Superior temporal gyrus (tissue), 1 donor: Measurements from ENCODE around the gene INPP5A.
A peak's percentile ranks its signal among the peaks of the same experiment; 100 is the strongest.

Source experiments
- DNase-seq: peaks from one replicate; pipeline ENCODE4 v3.0.0-alpha.2; 2016; ENCODE audit errors: extremely low spot score

Gene INPP5A

DNA sequence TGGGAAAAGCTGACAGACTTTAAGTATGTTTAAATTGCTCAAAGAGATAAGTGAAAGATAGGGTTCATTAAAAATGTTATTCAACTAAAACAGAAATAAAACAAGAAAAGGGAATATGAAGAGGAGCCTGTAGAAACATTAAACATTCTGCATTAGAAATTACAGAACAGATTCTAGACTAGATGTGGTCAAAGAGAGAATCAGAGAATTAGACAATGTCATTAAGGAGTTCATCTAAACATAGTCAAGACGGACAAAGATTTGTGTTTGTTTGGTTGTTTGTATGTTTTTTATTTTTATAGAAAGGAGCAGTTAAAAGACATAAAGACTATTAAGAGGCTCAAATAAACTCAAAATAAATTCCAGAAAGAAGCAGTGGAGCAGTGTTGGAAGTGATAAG is 168.4 kb downstream of the INPP5A start:
- DNase-seq: no peak

DNA sequence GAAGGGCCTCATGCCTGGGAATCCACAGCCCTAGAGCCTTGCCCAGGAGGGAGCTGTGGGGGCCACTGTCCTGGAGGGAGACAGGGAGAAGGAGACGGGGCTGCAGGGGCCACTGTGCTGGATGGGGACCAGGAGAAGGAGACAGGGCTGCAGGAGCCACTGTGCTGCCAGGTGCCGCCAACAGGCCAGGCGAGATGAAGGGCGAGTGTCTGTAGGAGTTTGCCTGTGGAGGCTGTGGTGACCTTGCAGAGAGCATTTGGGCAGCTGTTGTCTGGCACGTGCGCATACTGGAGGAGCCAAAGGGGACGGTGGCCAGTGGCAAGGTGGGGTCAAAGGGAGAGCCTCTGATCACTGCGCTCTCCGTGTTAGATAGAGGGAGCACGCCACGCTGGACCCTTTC is 169.1 kb downstream of the INPP5A start:
- DNase-seq: no peak

DNA sequence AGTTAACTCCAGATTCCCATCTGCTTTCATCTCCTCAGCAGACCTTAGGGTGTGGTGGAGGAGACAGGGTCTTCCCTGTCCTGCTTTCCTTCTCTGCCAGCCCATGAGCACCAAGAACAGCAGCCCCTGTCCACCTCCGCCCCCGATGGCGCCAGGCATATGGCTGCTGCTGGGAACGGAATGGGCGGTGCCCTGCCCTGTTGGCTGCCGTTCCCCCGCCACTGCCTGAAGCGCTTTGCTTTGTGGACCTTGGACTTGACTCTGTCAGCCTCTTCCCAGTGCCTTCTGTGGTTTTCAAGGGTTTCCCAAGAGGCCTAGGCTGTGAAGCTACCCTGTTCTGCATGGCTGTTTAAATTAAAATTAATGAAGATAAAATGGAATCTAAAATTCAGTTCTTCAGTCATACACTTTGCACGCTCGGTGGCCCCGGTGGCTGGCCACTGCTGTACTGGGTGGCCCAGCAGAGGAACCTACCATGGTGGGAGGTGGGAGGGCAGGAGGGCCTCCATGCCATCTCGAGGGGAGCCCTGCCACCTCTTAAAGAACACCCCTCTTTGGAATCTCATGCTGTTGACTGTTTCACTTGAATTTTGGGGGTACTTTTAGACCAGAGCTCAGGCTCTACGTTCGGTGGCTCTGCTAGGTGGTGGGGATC is 169.7 kb downstream of the INPP5A start:
- DNase-seq: no peak

DNA sequence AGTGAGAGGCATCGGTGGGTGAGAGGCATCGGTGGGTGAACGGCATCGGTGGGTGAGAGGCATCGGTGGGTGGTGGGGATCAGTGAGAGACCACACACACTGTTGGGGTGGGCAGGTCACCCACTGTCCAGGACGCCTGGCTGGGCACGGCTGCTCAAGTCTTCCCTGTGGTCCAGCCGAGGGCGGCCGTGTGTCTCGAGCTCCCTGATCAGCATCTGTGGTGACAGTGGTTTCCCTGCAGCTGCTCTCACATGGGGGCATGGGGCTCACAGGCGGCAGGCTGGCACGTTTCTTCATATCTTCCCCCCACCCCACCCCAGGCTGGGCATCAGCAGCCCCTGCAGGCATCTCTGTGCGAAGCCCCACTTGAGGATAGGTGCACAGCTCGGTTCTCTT is 170.2 kb downstream of the INPP5A start:
- DNase-seq: no peak

DNA sequence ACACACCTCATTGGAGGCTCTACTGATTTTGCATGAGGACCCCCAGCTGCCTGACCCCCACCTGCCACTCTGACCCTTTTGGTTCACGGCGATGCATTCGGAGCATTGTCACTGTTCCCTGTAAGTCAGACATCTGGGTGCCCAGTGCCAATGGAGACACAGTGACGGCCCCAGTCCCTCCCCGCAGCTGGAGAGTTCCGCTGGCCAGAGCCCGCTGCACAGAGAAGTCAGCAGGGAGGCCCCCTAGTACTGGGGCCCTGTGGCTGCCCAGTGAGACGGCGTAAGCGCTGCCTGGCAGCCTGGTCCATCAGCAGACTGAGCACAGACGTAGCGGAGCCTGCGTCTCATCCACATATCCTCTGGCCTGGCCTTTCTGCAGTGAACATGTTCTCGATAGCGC is 170.9 kb downstream of the INPP5A start:
- peak; percentile 57 for DNase-seq

DNA sequence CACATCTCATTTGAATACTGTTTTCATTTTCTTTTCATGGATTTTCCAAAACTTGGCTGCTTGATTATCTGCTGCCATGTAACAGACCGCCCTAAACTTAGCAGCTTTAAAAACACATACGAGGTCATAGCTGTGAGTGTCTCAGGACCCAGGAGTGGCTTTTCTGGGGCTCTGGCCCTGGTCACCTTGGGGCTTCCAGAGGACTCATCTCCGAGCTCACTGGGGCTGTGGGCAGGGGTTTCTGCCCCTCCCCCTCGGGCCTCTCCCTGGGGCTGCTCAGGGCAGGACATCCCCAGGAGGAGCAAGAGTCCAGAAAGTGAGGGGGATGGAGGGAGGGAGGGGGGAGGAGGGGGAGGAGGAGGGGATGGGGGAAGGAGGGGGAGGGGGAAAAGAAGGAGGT is 171.3 kb downstream of the INPP5A start:
- no peak for DNase-seq

DNA sequence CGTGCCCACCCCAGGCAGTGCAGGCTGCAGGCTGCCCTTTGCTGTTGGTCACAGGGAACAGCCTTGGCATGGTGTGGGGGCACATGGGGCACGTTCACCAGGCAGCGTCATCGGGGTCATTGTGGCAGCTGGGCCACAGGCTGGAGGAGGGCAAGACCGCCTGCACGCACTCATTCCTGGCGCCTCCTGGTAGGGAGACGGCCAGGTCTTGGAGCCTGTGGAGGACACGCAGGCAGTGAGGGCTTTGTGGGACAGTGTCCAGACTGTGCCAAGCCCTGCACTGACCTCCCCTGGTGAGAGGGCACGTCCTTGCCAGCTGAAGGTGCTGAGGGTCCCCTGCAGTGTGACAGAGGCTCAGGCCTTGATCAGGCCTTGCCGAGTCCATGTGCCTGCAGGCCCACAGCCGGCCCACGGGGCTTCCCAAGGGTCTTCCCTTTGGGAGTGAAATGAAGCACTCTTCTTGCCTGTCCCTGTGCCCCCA is 171.9 kb downstream of the INPP5A start:
- DNase-seq: no peak

DNA sequence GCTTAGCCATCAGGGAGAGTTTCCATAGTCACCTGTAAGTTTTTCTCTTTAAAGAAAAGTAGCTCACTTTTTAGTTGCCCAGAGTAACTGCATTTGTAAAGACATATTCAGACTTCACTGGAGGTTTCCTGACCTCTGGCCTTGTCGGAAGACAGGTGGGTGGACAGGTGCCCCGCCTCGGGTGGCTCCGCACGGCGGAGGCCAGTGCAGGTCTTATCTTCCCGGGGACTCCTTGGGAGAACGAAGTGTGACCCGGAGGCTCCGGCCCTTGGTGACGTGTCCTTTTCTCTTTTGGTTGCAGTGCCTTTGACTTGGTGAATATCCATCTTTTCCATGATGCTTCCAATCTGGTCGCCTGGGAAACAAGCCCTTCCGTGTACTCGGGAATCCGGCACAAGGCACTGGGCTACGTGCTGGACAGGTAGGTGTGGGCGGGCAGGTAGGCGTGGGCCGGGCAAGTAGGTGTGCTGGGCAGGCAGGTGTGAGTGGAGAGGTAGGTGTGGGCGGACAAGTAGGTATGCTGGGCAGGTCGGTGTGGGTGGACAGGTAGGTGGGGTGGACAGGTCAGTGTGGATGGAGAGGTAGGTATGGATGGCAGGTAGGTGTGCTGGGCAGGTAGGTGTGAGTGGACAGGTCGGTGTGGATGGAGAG is 172.6 kb downstream of the INPP5A start:
- no peak for DNase-seq

DNA sequence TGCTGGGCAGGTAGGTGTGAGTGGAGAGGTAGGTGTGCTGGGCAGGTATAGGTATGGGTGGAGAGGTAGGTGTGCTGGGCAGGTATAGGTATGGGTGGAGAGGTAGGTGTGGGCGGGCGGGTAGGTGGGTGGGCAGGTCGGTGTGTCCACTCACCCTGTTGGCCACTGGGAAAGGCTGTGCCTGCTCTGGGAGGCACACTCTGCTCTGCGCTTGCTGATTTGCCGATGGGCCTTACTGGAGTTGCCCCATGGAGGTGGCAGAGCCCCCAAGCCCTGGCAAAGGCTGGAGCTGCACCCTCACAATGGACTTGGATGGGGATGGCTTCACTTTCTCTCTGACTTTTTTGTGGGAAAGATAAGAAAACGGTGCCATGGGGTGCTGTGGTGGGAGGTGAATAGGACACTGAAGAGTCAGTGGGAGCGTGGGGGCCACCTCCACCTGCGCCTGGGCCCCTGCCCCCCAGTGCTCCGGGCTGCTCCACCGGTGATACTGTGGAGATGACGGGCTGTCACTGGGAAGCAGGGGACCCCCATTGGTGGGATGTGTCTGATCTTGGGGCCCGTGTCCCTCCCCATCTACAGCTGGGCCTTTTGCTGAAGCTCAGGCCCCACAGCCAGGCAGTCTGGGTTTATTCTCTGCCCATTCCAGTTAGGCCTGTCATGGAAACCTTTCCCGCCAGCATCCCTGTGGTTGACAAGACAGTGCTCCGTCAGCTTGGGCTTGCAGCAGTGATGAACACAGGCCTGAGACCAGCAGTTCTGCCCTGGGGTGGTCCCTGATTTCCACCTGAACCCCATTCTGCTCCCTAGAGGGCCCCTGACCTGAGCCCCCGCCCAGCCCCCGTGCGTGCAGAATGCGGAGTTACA is 173.4 kb downstream of the INPP5A start:
- DNase-seq: no peak

DNA sequence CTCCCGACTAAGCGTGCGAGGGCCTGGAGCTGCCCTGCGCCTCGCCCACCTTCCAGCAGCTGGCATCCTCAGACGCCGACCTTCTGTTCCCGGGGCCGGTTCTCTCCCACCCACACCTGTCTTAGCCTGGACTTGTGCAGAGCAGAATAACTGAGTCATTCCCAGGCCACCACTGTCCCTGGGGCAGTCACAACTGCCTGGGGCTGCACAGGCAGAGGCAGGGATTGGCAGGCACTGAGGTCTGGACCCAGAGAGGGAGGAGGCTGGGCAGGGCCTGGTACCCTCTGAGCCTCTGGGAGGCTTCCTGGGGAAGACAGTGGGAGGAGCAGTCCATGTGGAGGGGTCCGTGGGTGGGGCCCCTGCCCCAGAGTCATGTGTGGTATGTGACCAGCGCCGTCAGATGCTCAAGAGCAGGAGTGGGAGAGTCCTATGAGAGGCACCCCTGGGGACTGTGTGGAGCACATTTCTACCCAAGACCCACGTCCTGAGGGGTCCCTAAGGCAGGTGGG is 174.1 kb downstream of the INPP5A start:
- no peak for DNase-seq

DNA sequence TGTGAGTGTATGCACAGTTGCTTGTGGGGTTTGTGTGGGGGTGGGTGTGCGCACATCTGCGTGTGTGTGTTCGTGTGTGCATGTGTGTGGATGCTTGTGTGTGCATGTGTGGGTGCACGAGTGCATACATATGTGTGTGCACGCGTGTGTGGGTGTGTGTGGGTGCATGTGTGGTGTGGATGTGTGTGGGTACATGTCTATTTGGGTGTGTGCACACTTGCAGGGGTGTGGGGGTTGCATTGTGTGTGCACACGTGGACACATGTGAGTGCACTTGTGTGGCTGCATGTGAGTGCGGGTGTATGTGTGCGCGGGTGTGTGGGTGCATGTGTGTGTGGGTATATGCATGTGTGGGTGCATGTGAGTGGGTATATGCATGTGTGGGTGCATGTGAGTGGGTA is 174.7 kb downstream of the INPP5A start:
- no peak for DNase-seq

DNA sequence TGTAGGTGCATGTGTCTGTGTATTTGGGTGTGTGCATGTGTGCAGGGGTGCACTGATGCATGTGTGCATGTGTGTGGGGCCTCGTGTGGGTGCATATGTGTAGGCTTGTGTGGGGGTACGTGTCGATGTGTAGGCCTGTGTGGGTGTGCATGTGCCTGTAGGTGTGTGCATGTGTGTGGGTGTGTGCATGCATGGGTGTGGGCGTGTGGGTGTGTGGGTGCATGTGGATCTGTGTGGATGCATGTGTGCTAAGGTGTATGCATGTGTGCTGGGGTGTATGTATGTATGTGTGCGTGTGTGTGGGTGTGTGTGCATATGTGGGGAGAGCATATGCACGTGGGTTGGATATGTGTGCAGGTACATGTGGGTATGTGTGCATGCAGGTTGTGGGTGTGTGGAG is 175.2 kb downstream of the INPP5A start:
- no peak for DNase-seq

DNA sequence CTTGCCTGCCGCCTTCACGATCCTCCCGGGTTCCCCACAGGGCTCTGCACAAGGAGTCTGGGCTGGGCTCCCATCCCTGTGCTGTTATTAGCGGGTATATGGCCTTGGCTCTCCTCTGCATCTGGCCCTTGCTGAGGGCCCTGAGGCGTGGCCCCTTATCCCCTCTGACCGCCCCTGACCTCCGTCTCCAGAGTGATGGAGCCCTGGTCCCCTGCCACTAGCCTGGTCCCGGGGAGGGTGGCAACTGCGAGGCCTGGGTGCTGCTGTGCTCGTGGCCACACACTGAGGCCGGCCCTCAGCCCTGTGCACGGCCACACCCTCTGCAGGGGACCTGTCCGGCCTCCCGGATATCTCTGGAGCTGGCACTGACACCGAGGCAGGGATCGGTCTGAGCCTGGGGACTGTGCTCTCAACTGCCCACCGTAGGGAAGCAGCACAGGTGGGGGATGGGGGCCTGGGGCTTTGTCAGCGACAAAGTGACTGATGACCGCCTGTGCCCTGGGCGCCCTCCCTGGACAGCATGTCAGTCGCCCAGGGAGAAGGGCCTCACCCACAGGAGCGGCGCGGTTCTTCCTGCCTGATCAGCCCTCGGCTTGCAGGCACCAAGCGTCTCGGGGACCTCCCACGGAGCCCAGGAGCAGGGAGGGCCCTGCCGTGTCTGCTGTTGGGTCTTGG is 176.0 kb downstream of the INPP5A start:
- DNase-seq: no peak

DNA sequence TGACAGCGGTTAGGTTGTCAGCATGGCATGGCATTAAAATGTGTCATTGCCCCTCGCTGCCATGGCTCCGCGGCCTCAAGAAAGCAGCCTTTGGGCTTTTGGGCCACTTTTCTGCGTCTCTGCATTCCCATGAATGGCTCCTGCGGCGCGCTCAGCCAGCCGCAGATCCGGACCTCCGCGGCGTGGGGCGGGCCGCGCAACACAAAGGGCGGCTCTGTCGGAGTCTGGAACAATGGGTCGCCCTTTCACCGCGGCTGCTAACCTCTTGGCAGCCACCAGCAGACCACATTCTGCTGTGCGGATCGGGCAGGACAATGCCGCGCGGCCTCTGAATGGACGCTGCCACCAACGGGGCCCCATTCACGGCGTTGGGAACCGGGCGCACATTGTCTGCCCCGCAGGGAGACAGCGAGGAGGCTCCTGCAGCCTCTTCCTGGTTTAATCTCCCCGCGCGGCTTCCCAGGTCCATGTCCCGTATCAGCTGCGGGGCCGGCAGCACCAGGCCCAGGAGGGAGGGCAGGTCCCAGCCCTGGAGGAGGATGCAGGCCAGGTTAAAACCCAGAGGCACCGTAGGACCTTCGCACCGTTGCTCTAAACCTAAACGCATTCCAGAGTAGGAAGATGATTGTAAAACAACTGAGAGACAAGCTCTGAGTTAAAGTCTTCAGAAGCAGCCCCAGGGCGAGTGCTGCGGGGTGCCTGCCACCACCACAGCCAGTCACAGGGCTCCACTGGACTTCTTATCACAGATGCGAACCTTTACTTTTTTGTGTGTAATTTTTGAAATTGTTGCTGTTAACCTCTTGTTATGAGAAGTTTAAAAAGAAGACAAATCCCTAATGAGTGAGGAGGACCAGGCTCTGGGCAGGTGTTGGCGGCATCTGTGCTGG is 176.8 kb downstream of the INPP5A start:
- peak; percentile 92 for DNase-seq

DNA sequence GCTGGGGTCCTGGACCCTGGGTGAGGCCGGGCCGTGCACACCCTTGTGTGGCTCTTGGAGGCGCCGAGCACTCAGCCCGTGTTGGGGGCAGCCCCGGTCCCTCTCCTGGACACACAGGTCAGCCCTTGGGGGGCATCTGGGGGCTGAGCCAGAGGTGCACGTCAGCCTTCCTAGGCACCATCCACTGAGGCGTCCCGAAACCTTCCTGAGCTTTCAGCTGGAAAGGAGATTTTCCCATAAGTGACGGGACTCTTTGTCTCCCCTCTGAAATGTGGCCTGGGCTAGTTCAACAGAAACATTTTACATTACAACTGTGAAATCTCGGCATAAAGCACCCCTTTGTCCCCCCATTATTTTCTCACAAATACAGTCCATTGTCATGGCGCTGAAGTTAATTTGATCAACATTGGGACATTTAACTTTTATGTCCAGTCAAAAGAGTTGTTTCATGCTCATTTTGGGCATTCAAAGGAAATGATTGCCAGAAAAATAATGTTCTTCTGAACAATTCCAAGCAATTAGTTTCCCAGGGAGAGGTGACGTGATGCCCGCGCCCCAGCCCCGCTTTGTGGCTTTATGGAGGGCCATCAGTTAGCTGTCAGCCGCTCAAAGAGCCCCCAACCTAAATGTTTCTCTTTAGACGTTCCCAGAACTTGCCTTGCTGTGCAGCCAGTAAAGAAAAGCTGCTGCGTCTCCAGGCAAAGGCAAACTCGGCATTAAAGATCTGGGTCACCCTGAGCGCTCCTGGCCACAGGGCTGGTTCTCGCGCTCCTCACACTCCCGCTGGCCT is 177.6 kb downstream of the INPP5A start:
- DNase-seq: peak; percentile 48

DNA sequence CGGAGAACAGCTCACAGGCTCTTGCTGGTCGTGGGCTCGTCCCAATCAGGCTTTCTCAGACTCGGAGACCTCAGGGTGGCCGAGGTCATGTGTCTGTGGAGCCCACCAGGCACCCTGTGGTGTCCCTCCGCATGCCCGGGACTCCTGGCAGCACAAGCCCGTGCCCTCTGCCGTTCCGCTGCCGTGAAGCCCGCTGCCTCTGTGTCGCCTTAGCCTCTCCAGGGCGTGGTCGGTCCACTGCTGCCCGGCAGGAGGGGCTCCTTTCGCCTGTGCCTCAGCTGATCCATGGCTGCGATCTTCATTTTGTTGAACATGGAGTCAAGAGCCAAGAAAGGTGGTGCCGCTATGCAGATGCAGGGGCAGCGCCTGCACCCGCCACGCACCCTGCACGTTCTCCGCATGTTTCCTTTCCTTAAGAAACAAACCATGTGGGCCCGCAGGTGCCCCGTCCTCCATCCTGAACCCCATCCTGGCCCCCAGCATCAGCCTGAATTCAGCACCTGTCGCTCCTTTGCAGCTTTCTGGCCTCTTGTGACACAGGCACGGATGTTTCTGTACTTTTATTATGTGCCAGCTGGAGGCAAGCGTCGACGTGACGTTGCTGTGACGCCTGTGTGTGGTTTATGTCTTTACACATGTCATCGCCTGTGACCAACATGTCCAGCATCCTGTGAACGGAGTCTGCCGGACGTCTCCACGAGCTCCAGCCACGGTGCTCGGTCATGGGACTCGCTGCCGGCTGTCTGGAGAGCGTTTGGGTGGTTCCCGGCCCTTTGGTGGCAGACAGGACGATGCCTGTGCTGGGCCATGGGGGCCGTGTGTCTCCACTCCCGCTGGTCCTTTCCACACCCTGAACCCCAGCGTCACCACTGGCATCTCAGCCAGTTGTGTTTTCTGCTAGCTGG is 178.4 kb downstream of the INPP5A start:
- no peak for DNase-seq

DNA sequence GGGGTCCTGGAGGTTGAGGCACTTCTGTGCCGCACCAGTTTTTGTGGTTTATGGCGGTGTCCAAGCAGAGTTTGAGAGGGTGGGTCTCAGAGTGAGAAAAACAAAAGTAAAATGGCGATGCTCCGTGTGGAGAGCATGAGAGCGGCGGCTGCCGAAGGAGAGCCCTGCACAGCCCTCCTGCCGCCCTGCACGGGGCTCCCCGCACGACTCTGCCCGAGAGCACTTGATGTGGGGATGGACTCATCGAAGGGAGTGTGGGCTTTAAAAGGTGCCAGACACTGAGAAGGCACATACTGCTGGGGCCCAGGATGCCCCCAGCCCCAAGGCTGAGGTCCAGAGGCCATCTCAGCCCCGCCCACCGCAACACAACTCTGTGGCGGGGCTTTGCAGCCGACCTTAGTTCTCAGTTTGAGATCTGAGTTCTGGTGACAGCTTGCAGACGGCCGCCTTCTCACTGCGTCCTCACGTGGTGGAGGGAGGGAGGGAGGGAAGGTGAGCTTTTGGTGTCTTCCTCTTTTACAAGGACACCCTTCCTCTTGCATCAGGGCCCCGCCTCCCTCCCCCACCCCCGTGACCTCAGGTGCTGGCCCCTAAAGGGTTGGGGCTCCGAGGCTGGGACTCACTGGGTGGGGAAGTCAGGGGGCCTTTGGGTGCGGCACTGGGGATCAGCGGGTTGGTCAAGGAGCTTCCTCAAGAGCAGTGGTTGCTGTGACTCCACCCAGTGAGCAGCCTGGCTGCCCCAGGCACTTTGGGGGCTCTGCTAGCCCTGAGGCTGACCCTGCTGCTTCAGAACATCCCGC is 179.3 kb downstream of the INPP5A start:
- no peak for DNase-seq

DNA sequence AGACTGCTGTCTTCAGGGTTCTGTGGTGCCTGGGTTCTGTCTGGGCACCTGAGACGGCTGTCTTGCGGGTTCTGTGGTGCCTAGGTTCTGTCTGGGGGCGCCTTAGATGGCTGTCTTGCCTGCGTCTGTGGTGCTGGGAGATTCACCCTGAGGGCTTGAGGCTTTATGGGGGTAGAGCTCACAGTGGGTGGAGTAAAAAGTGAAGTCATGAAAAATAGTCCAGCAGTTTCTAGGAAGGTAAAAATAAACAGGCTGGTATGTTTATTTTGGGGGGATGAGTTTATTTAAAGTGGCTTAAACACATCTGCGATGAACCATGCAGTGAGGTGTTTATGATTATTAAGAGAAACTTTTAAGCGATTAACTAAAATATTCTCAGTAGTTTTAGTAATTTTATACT is 184.1 kb downstream of the INPP5A start:
- no peak for DNase-seq
